HG02870 (cell line): ENCODE results near the gene RALGAPA2.
A peak's percentile ranks its signal among the peaks of the same experiment; 100 is the strongest.

ENCODE experiments used
- ATAC-seq: cut with Tn5 transposase; IDR thresholded peaks from one replicate; pipeline ENCODE4 v1.9.1; 2021; ENCODE audit warnings: mild to moderate bottlenecking, moderate library complexity; ENCODE audit not compliant: unreplicated experiment

RALGAPA2 gene

GRCh38 chr20:20593447-20594170 is 118.8 kb downstream of the RALGAPA2 start:
- ATAC-seq, result no peak

GRCh38 chr20:20585146-20585545 is 127.3 kb downstream of the RALGAPA2 start:
- ATAC-seq, result no peak

DNA sequence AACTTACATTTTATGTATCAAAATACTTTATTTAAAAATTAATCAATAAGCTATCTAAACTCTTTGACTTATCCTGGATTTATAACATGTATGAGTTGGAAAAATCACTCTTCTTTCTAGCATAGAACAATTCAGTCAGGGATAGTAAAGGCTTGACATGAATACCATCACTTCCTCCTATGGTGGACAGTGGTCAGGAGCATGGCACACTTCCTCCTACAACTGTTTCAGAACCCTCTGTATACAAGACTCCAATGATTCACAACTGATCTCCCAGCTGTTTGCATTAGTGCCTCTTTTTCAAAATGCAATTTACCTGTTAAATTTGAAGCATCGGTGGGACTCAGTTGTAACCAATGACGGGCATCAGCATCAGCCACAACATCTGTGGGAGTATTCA is 129.7 kb downstream of the RALGAPA2 start:
- ATAC-seq, result no peak

DNA sequence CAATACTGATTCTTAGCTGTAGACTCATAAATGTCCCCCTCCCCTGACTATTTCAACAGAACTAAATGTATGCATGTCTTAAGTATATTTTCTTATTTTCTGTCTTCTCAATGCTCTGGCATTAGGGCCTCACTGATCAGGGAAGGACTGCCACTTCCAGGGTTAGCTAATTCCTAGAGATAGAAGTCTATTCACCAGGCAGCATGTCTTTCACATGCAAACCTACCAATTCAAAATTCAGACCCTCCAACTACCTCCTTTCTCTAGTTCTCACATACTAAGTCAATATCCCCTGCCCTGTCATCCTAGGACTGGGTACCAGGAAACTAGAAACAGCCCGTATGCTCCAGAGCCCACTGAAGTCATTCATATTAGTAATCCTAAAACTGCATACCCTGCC is 132.3 kb downstream of the RALGAPA2 start:
- ATAC-seq, result no peak

- ATAC-seq, result no peak
Measured at GRCh38 chr20:20578838-20579237, 133.6 kb downstream of the RALGAPA2 start.

DNA sequence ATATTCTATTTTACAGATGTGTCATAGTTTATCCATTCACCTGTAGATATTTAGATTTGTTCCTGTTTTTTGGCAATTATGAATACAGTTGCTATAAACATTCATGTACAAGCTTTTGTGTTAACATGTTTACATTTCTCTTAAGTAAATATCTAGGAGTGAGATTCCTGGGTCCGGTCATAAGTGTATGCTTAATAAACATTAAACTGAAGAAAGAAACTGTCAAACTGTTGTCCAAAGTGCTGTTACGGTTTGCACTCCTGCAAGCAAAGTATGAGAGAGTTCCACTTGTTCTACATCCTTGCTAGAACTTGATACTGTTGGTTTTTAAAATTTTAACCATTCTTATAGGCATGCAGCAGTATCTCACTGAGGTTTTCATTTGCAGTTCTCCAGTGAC is 138.6 kb downstream of the RALGAPA2 start:
- ATAC-seq, result no peak

DNA sequence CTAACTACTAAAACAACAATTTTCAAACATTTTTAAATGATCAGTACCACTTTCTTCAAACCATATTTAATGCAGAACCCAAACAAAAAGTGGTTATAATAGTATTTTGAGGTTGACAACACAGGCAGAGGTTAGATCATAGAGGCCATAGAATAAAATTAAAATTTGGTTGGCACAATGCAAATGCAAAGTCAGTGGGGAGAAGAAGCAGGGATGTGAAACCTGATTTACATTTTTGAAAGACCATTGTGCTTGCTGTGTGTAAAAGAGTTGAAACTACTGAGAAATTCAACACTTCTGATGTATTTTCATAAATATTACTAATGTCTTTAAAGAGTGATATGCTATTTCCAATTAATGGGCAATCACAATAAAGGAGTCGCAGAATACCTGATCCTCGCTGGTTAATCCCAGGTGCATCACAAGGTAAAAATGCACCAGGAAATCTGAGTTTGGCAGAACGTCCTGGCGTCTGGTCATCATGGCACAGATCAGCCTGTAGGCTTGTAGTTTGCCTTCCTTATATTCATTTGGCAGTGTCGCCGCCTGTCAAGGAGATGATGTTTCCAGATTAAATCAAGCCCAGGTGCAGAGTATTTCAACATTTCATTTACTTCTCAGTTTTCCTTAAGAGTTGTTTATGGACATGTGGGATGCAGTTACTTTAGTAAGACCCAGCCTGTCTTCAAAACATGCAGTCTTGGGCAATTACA is 141.2 kb downstream of the RALGAPA2 start:
- ATAC-seq, result no peak

DNA sequence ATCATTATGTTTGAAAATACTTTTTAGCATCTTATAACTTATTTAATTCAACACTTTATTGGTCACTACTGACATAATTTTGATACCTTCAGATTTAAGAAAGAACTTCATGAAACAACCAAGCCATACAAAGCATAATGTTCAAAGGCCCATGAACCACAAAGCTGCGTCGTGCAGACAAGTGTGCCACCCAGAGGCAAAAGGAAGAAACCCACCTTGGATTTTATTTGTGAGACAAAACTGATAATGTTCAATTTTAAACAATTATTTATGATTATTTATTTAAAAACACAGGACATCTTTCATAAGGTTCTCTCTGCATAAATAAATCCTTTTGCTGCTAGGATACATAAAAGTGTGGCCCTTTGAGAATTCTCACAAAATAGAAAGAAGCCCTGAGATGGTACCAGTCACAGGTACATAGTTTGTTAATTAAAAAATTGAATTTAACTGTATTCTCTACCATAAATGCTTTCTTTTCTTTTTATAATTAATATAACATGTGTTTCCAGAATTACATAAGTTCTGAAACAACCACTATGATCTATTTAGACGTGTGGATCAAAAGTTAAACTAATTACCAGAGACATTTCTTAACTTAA is 143.7 kb downstream of the RALGAPA2 start:
- no peak for ATAC-seq

- no peak for ATAC-seq
Measured at GRCh38 chr20:20567712-20568111, 144.7 kb downstream of the RALGAPA2 start.

DNA sequence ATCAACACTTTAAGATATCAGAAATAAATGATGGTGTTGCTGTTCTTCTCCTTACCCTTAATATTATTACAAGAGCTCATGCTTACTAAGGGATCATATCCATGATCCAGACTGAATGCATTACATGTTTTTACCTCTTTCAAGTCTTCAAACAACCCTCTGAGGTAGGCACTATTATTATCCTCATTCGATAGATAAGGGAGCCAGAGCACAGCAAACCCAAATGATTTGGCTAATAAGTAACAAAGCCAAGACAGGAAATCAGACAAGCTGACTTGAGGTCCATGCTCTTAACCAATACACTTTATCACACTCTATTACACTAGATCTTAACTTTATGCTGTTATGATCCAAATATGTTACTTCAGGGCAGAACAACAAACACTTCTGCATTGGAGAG is 145.9 kb downstream of the RALGAPA2 start:
- ATAC-seq, result no peak

DNA sequence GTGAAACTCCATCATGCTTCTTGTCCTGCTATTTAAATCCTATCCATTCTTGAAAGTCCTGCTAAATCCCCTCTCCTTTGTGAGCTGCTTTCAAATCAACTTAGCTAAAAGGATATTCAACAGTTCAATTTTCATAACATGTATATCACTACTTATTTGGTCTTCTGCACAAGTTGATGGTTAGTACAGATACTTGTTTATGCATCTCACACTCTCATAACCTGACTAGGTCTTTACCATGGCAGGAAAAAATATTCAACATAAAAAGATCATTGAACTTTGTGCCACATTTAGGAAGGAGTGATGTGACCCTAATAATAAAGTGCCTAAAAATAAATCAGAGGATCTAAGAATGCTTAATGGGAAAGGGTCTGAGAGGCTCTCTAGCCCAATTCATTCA is 148.2 kb downstream of the RALGAPA2 start:
- no peak for ATAC-seq

DNA sequence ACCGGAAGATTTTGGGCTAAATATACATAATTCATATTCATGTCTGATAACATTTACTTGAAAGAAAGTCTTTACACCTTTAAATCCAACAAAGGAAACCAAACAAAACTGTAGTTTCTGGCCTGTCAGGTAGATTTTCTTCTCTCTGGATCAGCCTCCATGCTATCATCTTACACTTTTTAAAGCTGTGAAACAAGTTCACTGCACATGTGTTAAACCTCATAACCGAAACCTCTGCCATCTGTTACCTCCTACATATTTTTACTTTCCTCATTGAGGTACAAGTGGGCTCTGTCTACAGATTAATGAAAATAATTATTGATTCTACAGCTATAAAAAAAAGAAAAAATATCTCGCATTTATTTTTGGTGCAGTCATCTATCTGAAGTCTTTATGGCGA is 149.9 kb downstream of the RALGAPA2 start:
- peak; percentile 54 for ATAC-seq

GRCh38 chr20:20561841-20562240 is 150.6 kb downstream of the RALGAPA2 start:
- no peak for ATAC-seq

DNA sequence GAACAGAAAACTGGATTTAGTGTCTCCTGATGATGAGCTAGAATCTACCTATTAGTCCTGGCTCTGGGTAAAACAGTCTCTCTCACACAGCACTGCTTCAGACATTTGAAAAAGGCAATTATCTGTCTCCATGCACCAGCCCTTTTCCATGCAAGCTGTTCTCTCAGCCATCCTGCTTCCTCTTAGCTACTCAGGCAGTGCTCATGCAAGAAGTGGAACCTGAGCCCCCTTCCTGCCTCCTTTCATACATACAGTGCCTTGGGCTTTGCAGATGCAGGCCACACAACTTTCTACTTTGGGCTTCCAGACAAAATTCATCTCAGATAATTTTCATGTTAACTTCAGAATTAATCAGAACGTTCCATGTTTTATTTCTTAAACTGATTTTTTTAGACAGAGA is 151.3 kb downstream of the RALGAPA2 start:
- no peak for ATAC-seq

GRCh38 chr20:20557406-20557805 is 155.0 kb downstream of the RALGAPA2 start:
- no peak for ATAC-seq

DNA sequence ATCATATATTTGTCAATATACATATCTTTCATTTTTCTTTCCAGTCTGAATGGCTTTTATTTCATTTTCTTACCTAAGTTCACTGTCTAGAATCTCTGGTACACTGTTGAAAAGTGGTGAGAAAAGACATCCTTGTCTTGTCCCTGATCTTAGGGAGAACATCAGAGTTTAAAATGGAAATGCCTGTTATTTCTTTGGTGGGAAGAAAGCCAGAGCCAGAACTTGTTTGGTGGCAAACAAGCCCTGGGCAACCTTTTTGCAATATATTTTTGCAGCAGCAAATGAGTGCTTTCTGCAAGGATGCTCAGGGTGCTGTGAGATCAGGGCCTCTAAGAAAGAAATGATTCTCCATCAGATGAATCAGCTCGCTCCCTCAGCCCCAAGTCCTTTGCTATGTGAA is 156.6 kb downstream of the RALGAPA2 start:
- no peak for ATAC-seq

GRCh38 chr20:20554951-20555350 is 157.5 kb downstream of the RALGAPA2 start:
- no peak for ATAC-seq

DNA sequence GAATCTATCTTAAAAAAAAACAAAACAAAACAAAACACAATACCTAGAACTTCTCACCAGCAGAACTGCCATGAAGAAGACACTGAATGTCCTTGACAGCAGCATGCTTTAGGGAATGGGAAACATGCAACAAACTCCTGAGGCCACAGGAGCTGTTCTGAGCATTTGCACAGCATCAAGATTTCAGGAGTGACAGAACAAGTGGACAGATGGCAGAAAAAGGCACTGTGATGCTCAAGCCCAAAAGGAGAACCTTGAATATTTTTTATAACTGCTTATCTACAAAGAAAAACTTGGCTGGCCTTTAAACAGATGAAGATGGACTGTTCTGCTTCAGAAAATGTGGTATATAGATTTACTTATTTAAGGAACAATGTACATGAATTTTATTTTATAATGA is 158.9 kb downstream of the RALGAPA2 start:
- ATAC-seq, result no peak

GRCh38 chr20:20552076-20552475 is 160.4 kb downstream of the RALGAPA2 start:
- no peak for ATAC-seq

DNA sequence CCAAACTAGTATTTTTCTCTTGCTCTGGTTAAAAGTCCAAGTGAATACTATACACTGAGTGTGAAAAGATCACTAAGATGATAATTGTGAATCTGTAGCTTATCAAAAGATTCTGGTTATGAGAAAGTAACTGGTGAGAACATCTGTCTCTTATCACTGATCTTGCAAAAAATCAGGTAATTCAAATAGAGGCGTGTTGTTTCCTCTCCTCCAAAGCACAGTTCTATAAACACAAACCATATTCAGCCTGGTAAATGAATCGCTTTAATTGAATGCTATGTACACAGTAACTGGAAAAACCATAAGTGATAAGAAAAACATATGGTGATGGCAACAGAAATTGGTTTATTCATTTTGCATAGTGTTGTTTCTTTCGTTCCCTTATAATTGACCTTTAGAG is 161.0 kb downstream of the RALGAPA2 start:
- no peak for ATAC-seq

DNA sequence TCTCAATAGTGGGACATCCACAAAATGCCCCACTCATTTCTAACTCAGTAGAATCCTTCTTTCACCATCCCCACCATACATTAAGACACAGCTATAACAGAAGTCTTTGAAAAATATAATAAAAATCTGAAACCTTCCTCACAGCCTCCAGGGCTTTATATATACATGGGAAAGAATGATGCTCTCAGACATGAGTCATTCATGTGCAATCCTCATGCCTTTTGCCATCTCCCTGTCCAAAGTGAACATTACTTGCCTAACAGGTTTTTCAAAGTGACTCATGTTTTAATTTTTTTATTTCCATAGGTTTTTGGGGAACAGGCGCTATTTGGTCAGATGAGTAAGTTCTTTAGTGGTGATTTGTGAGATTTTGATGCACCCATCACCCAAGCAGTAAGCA is 162.7 kb downstream of the RALGAPA2 start:
- ATAC-seq, result no peak

DNA sequence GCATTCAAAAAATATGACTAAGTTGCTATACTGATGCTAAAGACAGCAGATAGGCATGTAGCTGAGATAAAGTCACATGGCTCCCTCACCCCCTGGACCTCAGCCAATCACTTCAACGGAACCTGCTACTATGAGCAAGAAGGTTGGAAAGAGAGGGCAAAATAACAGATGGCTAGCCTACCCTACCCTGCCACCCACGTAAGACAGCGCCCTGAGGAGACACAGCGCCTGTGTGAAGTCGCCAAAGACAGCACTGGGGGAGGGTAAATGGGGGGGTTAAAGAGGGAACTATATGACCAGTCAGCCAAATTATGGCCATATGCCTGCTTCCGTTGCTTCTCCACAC is 163.2 kb downstream of the RALGAPA2 start:
- no peak for ATAC-seq
